Measurements from ENCODE around the gene SPTLC3.

DNA sequence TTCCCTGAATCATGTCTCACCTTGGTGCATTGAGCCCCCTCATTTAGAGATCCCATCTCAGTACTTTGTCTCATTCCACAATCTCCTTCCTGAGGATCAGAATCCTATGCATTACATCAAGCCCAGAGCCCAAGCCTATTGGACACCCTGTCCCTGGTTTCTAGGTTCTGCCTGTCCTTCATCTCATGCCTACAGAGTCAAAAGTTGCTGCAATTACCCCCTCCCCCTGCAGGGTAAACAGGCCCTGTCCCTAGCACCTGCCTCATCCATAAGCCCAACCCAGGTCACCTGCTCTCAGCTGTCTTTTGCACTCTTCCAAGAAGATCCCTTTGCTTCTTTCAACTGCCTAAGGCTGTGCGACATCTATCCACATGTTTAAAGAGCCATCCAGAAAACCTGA is 93.9 kb downstream of the SPTLC3 start:
- TF ChIP-seq, protein P1, sequence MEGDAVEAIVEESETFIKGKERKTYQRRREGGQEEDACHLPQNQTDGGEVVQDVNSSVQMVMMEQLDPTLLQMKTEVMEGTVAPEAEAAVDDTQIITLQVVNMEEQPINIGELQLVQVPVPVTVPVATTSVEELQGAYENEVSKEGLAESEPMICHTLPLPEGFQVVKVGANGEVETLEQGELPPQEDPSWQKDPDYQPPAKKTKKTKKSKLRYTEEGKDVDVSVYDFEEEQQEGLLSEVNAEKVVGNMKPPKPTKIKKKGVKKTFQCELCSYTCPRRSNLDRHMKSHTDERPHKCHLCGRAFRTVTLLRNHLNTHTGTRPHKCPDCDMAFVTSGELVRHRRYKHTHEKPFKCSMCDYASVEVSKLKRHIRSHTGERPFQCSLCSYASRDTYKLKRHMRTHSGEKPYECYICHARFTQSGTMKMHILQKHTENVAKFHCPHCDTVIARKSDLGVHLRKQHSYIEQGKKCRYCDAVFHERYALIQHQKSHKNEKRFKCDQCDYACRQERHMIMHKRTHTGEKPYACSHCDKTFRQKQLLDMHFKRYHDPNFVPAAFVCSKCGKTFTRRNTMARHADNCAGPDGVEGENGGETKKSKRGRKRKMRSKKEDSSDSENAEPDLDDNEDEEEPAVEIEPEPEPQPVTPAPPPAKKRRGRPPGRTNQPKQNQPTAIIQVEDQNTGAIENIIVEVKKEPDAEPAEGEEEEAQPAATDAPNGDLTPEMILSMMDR (IDR thresholded peaks at IDR 0.05), result peak in 1 of 6 experiments; percentile 8
- TF ChIP-seq POLR2A (IDR thresholded peaks at IDR 0.05), result no peak

All from Peyer's patch (tissue), 4 donors.